GM12878 (cell line): ENCODE data around the gene HABP2. TPM values are rescaled to one million over a fixed set of nuclear protein-coding genes. Genes with fewer than 3 reads are reported as not detected.

Experiments used
- ATAC-seq: fragments of 200-7000 bp; cut with Tn5 transposase; 3 replicates; pipeline ENCODE4 v1.9.1; 2020; ENCODE audit warnings: mild to moderate bottlenecking, moderate library complexity
- BruUV-seq: library from RNA; stranded (reverse); fragments of 400-500 nt; replicated peaks from 2 replicates; lab custom pipeline; 2021; lab: Mats Ljungman, UMichigan
- CTCF ChIA-PET: fragments of 300-600 bp; sonication (Branson Sonifier 250); formaldehyde crosslinking; extraction: SDS; loops from one replicate; lab custom pipeline; 2021; ENCODE audit warnings: inconsistent platforms; lab: Yijun Ruan, JAX
- POLR2A ChIA-PET: fragments of 350-600 bp; formaldehyde crosslinking; extraction: SDS; loops from one replicate; lab custom pipeline; 2021; ENCODE audit warnings: inconsistent platforms; lab: Charles Lee
- RAD21 ChIA-PET: fragments of 300-600 bp; sonication (Branson Sonifier 250); formaldehyde crosslinking; loops from one replicate; lab custom pipeline; 2023; ENCODE audit warnings: antibody characterized with exemption; ENCODE audit not compliant: unreplicated experiment; lab: Charles Lee
- SMC1A ChIA-PET: fragments of 300-600 bp; sonication (Branson Sonifier 250); formaldehyde crosslinking; loops from one replicate; lab custom pipeline; 2023; ENCODE audit not compliant: unreplicated experiment, uncharacterized antibody; lab: Charles Lee
- DNase-seq: peaks from one replicate; pipeline ENCODE4 v3.0.0-alpha.2; 2011; ENCODE audit warnings: low read depth, low spot score
- FAIRE-seq: peaks from 3 replicates; lab custom pipeline; 2011; peaks lifted over from hg19 to GRCh38; lab: Jason Lieb, UNC
- H2AFZ ChIP-seq: 2 replicates; pipeline ENCODE4 v1.6.0; 2011; ENCODE audit warnings: low read depth, low read length, control low read depth; ENCODE audit not compliant: control insufficient read depth
- H3K27ac ChIP-seq: 2 replicates; pipeline ENCODE4 v1.5.1; 2011; ENCODE audit warnings: control low read depth; ENCODE audit not compliant: control insufficient read depth, insufficient read depth
- H3K27me3 ChIP-seq, 2 experiments: replicated peaks in 1 of 2; 2 replicates each; pipeline versions ENCODE4 v1.6.0 to v1.6.1; 2011; ENCODE audit warnings: low read length in 1 of 2; ENCODE audit not compliant: control insufficient read depth in 2 of 2, insufficient read depth in 2 of 2
- H3K36me3 ChIP-seq, 2 experiments: 2 replicates each; pipeline ENCODE4 v1.5.1; 2011; ENCODE audit warnings: low read length in 1 of 2; ENCODE audit not compliant: control insufficient read depth in 2 of 2, insufficient read depth in 2 of 2
- H3K4me1 ChIP-seq: 2 replicates; pipeline ENCODE4 v1.6.1; 2011; ENCODE audit warnings: mild to moderate bottlenecking, low read length, moderate library complexity, mixed read lengths; ENCODE audit not compliant: control insufficient read depth, insufficient read depth
- H3K4me2 ChIP-seq: 2 replicates; pipeline ENCODE4 v1.6.0; 2011; ENCODE audit warnings: control low read depth; ENCODE audit not compliant: control insufficient read depth, insufficient read depth
- H3K4me3 ChIP-seq: fragments of 200-600 bp; sonication (generic); 2 replicates; pipeline ENCODE4 v1.5.1; 2016
- H3K79me2 ChIP-seq: 2 replicates; pipeline ENCODE4 v1.6.0; 2011; ENCODE audit warnings: low read length; ENCODE audit not compliant: control insufficient read depth, insufficient read depth
- H3K9ac ChIP-seq: 2 replicates; pipeline ENCODE4 v1.8.0; 2011; ENCODE audit warnings: low read length, control low read depth, mixed read lengths; ENCODE audit not compliant: control insufficient read depth, insufficient read depth
- H3K9me3 ChIP-seq: replicated peaks from 3 replicates; pipeline ENCODE4 v1.5.1; 2011; ENCODE audit warnings: mild to moderate bottlenecking, low read length; ENCODE audit not compliant: control insufficient read depth, insufficient read depth
- H4K20me1 ChIP-seq: 2 replicates; pipeline ENCODE4 v1.6.0; 2011; ENCODE audit not compliant: control insufficient read depth, insufficient read depth
- BCL3 ChIP-seq: IDR thresholded peaks from 2 replicates; pipeline ENCODE4 v1.6.1; 2011; ENCODE audit warnings: borderline replicate concordance, low read depth, mild to moderate bottlenecking, moderate library complexity, low read length; ENCODE audit not compliant: insufficient read depth, poor library complexity, severe bottlenecking
- BHLHE40 ChIP-seq, 2 experiments: fragments of 450-650 bp in 1 of 2; IDR thresholded peaks; 2 replicates each; pipeline ENCODE4 v1.6.1; 2011 to 2017; ENCODE audit warnings: low read depth in 2 of 2, borderline replicate concordance in 1 of 2, improper control_type of control experiment in 1 of 2, low read length in 1 of 2, mild to moderate bottlenecking in 1 of 2
- CREB1 ChIP-seq: IDR thresholded peaks from 2 replicates; pipeline ENCODE4 v1.6.1; 2012; ENCODE audit warnings: low read depth, mild to moderate bottlenecking, inconsistent platforms
- ETV6 ChIP-seq, 2 experiments: fragments of 450-650 bp in 1 of 2; IDR thresholded peaks in 1 of 2; conservative IDR thresholded peaks in 1 of 2; 2 replicates each; pipeline ENCODE4 v1.6.1; 2014; ENCODE audit warnings: antibody characterized with exemption in 1 of 2, borderline replicate concordance in 1 of 2, low read depth in 1 of 2, mild to moderate bottlenecking in 1 of 2, moderate library complexity in 1 of 2
- IKZF2 ChIP-seq, 2 experiments: fragments of 450-650 bp; IDR thresholded peaks; 2 replicates each; pipeline ENCODE4 v1.6.1; 2017; ENCODE audit warnings: mild to moderate bottlenecking in 2 of 2, moderate library complexity in 2 of 2
- MTA3 ChIP-seq: IDR thresholded peaks from 2 replicates; pipeline ENCODE4 v1.6.1; 2012; ENCODE audit warnings: low read length, inconsistent platforms, borderline replicate concordance
- NR2C2 ChIP-seq: IDR thresholded peaks from 2 replicates; pipeline ENCODE4 v1.6.1; 2011; ENCODE audit warnings: borderline replicate concordance, low read depth; ENCODE audit not compliant: control insufficient read depth, insufficient read length
- SRF ChIP-seq, 2 experiments: IDR thresholded peaks; 2 replicates each; pipeline ENCODE4 v1.6.1; 2011; ENCODE audit warnings: low read depth in 2 of 2, low read length in 2 of 2, mild to moderate bottlenecking in 1 of 2, moderate library complexity in 1 of 2
- USF2 ChIP-seq: IDR thresholded peaks from 2 replicates; pipeline ENCODE4 v1.6.1; 2011; ENCODE audit warnings: low read depth, low read length, improper control_type of control experiment, borderline replicate concordance
- ZNF24 ChIP-seq: fragments of 450-650 bp; IDR thresholded peaks from 2 replicates; pipeline ENCODE4 v1.6.1; 2017; ENCODE audit warnings: antibody characterized with exemption, mild to moderate bottlenecking
- WGBS: methylation state at CpG from one replicate; pipeline ENCODE4 v1.1.6; 2016; ENCODE audit warnings: low lambda C conversion rate; ENCODE audit not compliant: insufficient replicate concordance, insufficient coverage; ENCODE audit errors: missing lambda C conversion rate; 5-methylcytosine and 5-hydroxymethylcytosine counted together
- in situ Hi-C: fragments of 300-500 bp; cut with MboI; formaldehyde crosslinking; loops from 9 replicates; pipeline ENCODE4 v1.14.3; 2018; ENCODE audit warnings: mixed read lengths
- intact Hi-C: fragments of 100-400 bp; cut with micrococcal nuclease; formaldehyde crosslinking; loops from one replicate; pipeline ENCODE4 v1.14.2; 2022; ENCODE audit not compliant: unreplicated experiment
- polyA plus RNA-seq, 11 experiments: library from polyadenylated mRNA; depleted of rRNA in 4 of 11; unstranded in 6 of 11; stranded (reverse) in 5 of 11; fragments of >200 nt; fragmentation: Nextera tagmentation in 4 of 11; fragmentation: Illumina TruSeq in 1 of 11; extraction: Ambion mirVana in 4 of 11; extraction: Trizol in 1 of 11; gene quantifications; 1 replicate in 1 of 11; 2 replicates in 10 of 11; pipeline versions ENCODE4 v1.2.1 to v1.2.3, GENCODE V29; 2011 to 2016; ENCODE audit warnings: inconsistent platforms in 2 of 11, missing spikeins in 2 of 11, low read depth in 1 of 11
- total RNA-seq, 4 experiments: library from RNA; depleted of rRNA in 3 of 4; stranded (reverse); fragments of >200 nt in 3 of 4; fragmentation: Illumina TruSeq in 1 of 4; extraction: Trizol in 1 of 4; gene quantifications; 2 replicates each; pipeline versions ENCODE4 v1.2.1 to v1.2.3, GENCODE V29; 2013 to 2021
- TF ChIP-seq, protein P1 (sequence below): fragments of 450-650 bp; formaldehyde crosslinking; IDR thresholded peaks from 2 replicates; pipeline ENCODE4 v1.5.0; 2022; ENCODE audit warnings: mild to moderate bottlenecking, missing genetic modification characterization
- TF ChIP-seq, protein P2 (sequence below): fragments of 450-650 bp; formaldehyde crosslinking; IDR thresholded peaks from 2 replicates; pipeline ENCODE4 v1.4.0; 2022; ENCODE audit warnings: mild to moderate bottlenecking, moderate library complexity

HABP2 gene
- total and polyA plus RNA-seq, 10 of the 15 experiments (the other 5 are each of a cell fraction or from before 2014, with no cell fraction given), result 0.13 TPM; not detected in 9

DNA sequence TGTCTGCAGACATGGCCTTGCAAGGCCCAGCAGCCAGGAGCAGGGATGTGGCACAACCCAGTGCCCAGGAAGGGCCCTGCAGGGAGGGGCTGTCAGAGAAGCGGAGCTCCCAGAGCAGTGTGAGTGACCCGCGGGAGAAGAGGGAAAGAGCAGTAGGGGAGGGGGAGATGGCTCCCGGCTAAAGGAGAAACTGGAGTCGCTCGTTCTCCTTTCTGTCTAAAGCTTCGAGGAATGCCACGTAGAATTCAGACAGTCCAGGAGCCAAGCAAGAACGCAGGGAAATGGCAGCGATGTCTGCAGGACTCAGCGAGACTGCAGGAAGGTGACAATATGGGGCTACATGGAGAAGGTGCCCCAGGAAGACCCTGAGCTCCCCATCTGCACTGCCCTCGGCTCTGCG is 22.4 kb upstream of the HABP2 start:
- intact Hi-C loops, result no loop called here
- H3K4me3 ChIP-seq, result no peak overlapping the region
- ATAC-seq, result no peak
- no peaks in the 10 kb centered on the region for H3K9me3 ChIP-seq
- ChIA-PET CTCF (no interaction called here), RAD21 (no interaction called here), SMC1A (no interaction called here), POLR2A (no interaction called here)
- no peaks in the 10 kb centered on the region for H3K36me3 ChIP-seq
- H3K4me1 ChIP-seq, result no peaks in the 10 kb centered on the region
- H3K4me2 ChIP-seq, result no peak overlapping the region
- TF ChIP-seq ZNF24, result no peak
- TF ChIP-seq, protein P1, sequence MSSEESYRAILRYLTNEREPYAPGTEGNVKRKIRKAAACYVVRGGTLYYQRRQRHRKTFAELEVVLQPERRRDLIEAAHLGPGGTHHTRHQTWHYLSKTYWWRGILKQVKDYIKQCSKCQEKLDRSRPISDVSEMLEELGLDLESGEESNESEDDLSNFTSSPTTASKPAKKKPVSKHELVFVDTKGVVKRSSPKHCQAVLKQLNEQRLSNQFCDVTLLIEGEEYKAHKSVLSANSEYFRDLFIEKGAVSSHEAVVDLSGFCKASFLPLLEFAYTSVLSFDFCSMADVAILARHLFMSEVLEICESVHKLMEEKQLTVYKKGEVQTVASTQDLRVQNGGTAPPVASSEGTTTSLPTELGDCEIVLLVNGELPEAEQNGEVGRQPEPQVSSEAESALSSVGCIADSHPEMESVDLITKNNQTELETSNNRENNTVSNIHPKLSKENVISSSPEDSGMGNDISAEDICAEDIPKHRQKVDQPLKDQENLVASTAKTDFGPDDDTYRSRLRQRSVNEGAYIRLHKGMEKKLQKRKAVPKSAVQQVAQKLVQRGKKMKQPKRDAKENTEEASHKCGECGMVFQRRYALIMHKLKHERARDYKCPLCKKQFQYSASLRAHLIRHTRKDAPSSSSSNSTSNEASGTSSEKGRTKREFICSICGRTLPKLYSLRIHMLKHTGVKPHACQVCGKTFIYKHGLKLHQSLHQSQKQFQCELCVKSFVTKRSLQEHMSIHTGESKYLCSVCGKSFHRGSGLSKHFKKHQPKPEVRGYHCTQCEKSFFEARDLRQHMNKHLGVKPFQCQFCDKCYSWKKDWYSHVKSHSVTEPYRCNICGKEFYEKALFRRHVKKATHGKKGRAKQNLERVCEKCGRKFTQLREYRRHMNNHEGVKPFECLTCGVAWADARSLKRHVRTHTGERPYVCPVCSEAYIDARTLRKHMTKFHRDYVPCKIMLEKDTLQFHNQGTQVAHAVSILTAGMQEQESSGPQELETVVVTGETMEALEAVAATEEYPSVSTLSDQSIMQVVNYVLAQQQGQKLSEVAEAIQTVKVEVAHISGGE (CRISPR knock-in tag), result no peak
- no peak for TF ChIP-seq MTA3
- no peak for TF ChIP-seq CREB1
- no peak for TF ChIP-seq IKZF2 (IDR thresholded peaks at IDR 0.05)
- TF ChIP-seq NR2C2, result no peak
- no peak for TF ChIP-seq SRF (IDR thresholded peaks at IDR 0.05; ENCODE audit: low read depth in 2 of 2, low read length in 2 of 2)
- TF ChIP-seq BCL3, result no peak
- no peak for TF ChIP-seq USF2
- TF ChIP-seq, protein P2, sequence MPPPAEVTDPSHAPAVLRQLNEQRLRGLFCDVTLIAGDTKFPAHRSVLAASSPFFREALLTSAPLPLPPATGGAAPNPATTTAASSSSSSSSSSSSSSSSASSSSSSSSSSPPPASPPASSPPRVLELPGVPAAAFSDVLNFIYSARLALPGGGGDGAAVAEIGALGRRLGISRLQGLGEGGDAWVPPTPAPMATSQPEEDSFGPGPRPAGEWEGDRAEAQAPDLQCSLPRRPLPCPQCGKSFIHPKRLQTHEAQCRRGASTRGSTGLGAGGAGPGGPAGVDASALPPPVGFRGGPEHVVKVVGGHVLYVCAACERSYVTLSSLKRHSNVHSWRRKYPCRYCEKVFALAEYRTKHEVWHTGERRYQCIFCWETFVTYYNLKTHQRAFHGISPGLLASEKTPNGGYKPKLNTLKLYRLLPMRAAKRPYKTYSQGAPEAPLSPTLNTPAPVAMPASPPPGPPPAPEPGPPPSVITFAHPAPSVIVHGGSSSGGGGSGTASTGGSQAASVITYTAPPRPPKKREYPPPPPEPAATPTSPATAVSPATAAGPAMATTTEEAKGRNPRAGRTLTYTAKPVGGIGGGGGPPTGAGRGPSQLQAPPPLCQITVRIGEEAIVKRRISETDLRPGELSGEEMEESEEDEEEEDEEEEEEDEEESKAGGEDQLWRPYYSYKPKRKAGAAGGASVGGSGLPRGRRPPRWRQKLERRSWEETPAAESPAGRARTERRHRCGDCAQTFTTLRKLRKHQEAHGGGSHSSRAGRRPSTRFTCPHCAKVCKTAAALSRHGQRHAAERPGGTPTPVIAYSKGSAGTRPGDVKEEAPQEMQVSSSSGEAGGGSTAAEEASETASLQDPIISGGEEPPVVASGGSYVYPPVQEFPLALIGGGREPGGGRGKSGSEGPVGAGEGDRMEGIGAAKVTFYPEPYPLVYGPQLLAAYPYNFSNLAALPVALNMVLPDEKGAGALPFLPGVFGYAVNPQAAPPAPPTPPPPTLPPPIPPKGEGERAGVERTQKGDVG (CRISPR knock-in tag), result no peak
- no peak for TF ChIP-seq BHLHE40 (IDR thresholded peaks at IDR 0.05; ENCODE audit: borderline replicate concordance in 1 of 2, low read depth in 2 of 2, low read length in 1 of 2)
- TF ChIP-seq ETV6 (conservative IDR thresholded peaks at IDR 0.05 in 1 of 2, IDR thresholded peaks at IDR 0.05 in 1 of 2; ENCODE audit: borderline replicate concordance in 1 of 2, low read depth in 1 of 2), result no peak
- WGBS, result 50% methylated on average over 13 of the region's 13 CpGs
- H3K9ac ChIP-seq, result no peak overlapping the region
- no peaks in the 10 kb centered on the region for H3K79me2 ChIP-seq
- H2AFZ ChIP-seq, result no peak overlapping the region
- H3K27ac ChIP-seq, result no peak overlapping the region
- in situ Hi-C loops, result no loop called here
- BruUV-seq, result no TSS peak
- no peak for DNase-seq
- H3K27me3 ChIP-seq, result peaks cover 0 to 3% of the 10 kb centered on the region in 2 experiments; a peak in 1 of 4 replicates
- no peak for FAIRE-seq
- no peaks in the 10 kb centered on the region for H4K20me1 ChIP-seq
